Measurements from ENCODE around the gene ADGRG7.
"Not testable (repeated sequence)": the region's sequence is repeated elsewhere in the genome, so short reads cannot be mapped to it uniquely, and the experiment has no call there.

Gene ADGRG7

GRCh38 chr3:100609305-100609704, at the start of gene ADGRG7:
Gene ADGRG7 (plus strand): TSS chr3:100609601. CDS start chr3:100609857, 256 bp downstream.
- peaks cover 38% of the 10 kb centered on the region for H3K27me3 Mint-ChIP-seq
- H3K4me3 Mint-ChIP-seq, result no peak within 1 kb of the TSS
- peaks cover 12% of the 10 kb centered on the region for H3K4me1 Mint-ChIP-seq
- H3K9me3 Mint-ChIP-seq, result no peaks in the 10 kb centered on the region
- H3K27ac Mint-ChIP-seq, result no peak within 1 kb of the TSS
- ATAC-seq, result no peak
- DNase-seq, result no peak

- ATAC-seq (no peak), DNase-seq (no peak)
- no peak overlapping the region for H3K4me3 Mint-ChIP-seq
- H3K4me1 Mint-ChIP-seq, result peaks cover 7% of the 10 kb centered on the region
- H3K27ac Mint-ChIP-seq, result no peak overlapping the region
- H3K27me3 Mint-ChIP-seq, result no peaks in the 10 kb centered on the region
- no peaks in the 10 kb centered on the region for H3K9me3 Mint-ChIP-seq
Measured at GRCh38 chr3:100560426-100560825, 49.0 kb upstream of the ADGRG7 start.

- Mint-ChIP-seq H3K27me3 (no peaks in the 10 kb centered on the region), H3K27ac (no peak overlapping the region), H3K4me3 (no peak overlapping the region), H3K9me3 (no peaks in the 10 kb centered on the region), H3K4me1 (peaks cover 7% of the 10 kb centered on the region)
- DNase-seq, result no peak
- ATAC-seq, result peak; percentile 31
Measured at GRCh38 chr3:100561459-100562158, 47.8 kb upstream of the ADGRG7 start.

DNA sequence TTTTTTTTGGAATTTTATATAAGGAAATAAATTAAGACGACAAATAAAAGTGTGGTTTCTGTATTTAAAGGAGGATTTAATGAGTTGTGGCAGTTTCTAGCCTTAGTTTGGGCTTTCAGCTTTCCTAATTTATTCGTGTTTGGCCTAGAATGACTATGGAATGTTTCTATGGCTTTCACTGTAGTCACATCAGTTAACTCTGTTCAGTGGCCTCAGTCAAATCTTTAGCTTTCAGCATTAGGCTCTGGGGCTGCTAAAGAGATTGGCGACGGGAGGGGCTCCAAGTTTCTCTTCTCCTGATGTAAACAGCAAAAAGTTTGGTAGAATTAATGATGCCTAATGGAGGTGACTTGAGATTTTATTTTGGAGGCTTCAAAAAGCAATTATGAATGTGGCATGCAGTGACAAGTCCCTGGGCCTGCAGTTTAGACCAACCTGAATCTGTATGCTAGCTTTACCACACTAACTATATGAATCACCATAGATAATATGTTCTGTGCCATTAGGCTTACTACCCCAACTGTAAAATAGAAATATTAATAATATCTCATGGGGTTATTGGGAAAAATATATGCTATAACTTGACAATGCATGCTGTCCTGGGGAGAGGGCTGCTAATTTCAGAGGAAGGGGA, 47.1 kb upstream of the ADGRG7 start:
- Mint-ChIP-seq H3K27me3 (no peaks in the 10 kb centered on the region), H3K27ac (peak overlapping the region in 1 of 2 donors; percentile 62)

DNA sequence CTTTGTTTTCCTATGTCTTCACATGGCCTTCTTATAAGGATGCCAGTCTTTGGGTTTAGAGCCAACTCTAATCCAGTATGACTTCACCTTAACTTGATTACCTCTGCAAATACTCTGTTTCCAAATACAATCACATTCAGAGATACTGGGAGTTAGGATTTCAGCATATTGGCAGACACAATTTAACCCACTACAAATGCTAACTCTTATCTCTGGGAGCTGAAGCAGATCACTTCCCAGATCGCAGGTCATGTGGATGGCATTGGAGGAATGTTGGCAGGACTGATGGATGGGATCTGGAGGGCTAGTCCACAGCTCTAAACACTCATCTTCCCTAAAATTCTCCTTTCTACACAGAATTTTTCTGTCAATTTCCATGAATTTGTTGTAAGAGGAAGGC, 46.2 kb upstream of the ADGRG7 start:
- Mint-ChIP-seq H3K4me3 (no peak overlapping the region), H3K27ac (no peak overlapping the region), H3K27me3 (no peaks in the 10 kb centered on the region), H3K4me1 (peaks cover 7% of the 10 kb centered on the region), H3K9me3 (no peaks in the 10 kb centered on the region)
- ATAC-seq (no peak), DNase-seq (no peak)

More for the DNA sequence above, 47.1 kb upstream of the ADGRG7 start:
- Mint-ChIP-seq H3K4me3 (no peak overlapping the region), H3K9me3 (no peaks in the 10 kb centered on the region), H3K4me1 (peaks cover 7% of the 10 kb centered on the region)
- DNase-seq (no peak), ATAC-seq (no peak)

- Mint-ChIP-seq H3K4me3 (no peak overlapping the region), H3K27ac (no peak overlapping the region), H3K27me3 (no peaks in the 10 kb centered on the region), H3K9me3 (no peaks in the 10 kb centered on the region), H3K4me1 (peaks cover 7% of the 10 kb centered on the region)
- ATAC-seq (no peak), DNase-seq (no peak)
Measured at GRCh38 chr3:100563652-100564211, 45.7 kb upstream of the ADGRG7 start.

DNA sequence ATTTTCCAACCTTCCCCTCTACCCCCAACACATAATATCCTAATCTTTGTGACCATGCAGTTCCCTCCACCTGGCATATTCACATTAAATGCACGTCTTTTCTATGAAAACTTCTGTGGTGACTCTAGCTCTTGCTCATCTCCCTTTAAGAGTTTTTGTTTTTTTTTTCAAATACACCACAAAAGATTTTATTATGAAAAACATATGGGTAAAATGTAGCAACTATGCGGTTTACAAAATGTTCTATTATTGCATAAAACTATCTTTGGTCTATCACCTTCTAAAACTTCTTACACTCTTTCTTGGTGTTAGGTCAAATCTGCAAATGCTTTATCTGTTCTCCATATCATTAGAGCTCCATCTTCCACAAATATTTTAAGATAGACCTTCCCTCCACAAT, 38.6 kb upstream of the ADGRG7 start:
- no peaks in the 10 kb centered on the region for H3K4me1 Mint-ChIP-seq
- ATAC-seq, result no peak
- no peak for DNase-seq
- H3K27me3 Mint-ChIP-seq, result peaks cover 7% of the 10 kb centered on the region
- no peak overlapping the region for H3K27ac Mint-ChIP-seq
- no peaks in the 10 kb centered on the region for H3K9me3 Mint-ChIP-seq
- no peak overlapping the region for H3K4me3 Mint-ChIP-seq

DNA sequence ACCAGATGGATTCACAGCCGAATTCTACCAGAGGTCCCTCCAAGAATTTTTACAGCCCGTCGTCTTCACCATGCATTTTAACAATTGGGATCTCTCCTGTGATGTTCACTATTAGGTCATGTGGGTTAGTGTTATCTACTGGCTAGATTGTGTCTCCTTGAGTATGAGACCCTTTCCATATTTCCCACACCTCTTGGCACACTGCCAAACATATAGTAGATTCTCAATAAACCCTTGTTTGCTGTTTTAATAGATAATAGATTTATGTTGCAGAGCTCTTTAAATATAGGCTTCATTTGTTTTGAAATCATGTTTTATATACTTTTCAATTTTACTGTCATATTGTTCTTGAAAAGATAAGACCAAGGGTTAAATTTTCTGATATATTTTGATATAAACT, 34.9 kb upstream of the ADGRG7 start:
- Mint-ChIP-seq H3K9me3 (no peaks in the 10 kb centered on the region), H3K4me1 (no peaks in the 10 kb centered on the region), H3K27me3 (peaks cover 7% of the 10 kb centered on the region)

GRCh38 chr3:100575704-100576103, 33.7 kb upstream of the ADGRG7 start:
- DNase-seq (no peak), ATAC-seq (no peak)
- no peak overlapping the region for H3K4me3 Mint-ChIP-seq
- H3K9me3 Mint-ChIP-seq, result no peaks in the 10 kb centered on the region
- no peaks in the 10 kb centered on the region for H3K4me1 Mint-ChIP-seq
- peaks cover 7% of the 10 kb centered on the region for H3K27me3 Mint-ChIP-seq
- H3K27ac Mint-ChIP-seq, result no peak overlapping the region

More for the DNA sequence above, 34.9 kb upstream of the ADGRG7 start:
- H3K4me3 Mint-ChIP-seq, result no peak overlapping the region
- no peak overlapping the region for H3K27ac Mint-ChIP-seq
- no peak for ATAC-seq
- DNase-seq, result no peak

DNA sequence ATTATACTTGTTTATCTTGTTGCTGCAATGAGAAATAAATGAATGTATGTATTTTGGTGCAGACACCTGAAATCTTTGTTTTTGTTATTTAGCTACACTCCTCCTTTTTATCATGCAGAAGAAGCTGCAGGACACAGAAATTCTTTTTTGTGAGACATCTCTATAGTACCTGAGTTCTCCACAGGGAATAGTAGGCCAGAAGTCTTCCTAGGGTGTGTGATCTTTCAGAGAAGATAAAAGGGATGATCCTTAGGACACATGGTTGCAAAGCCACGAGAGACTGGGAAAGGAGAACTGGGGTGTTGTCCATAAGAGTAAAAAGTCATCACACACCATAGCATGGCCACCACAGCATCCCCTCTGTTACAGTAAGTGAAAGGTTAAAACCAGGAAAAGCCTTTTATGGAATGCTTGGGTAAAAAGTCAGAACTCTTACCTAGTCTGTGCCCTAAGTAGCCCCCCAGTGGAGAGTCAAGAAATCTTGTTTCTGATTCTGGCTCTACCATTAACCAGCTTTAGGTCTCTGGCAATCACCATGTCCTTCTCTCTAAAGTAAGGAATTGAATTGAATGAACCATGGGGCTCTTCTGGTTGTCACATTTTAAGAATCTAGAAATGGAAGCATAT, 31.9 kb upstream of the ADGRG7 start:
- H3K27ac Mint-ChIP-seq, result no peak overlapping the region
- H3K9me3 Mint-ChIP-seq, result no peaks in the 10 kb centered on the region
- no peaks in the 10 kb centered on the region for H3K4me1 Mint-ChIP-seq
- ATAC-seq (no peak), DNase-seq (no peak)
- peaks cover 7% of the 10 kb centered on the region for H3K27me3 Mint-ChIP-seq
- no peak overlapping the region for H3K4me3 Mint-ChIP-seq

GRCh38 chr3:100578646-100579045, 30.8 kb upstream of the ADGRG7 start:
- Mint-ChIP-seq H3K4me1 (no peaks in the 10 kb centered on the region), H3K9me3 (no peaks in the 10 kb centered on the region), H3K27ac (no peak overlapping the region), H3K27me3 (peaks cover 7% of the 10 kb centered on the region), H3K4me3 (no peak overlapping the region)
- DNase-seq, result no peak
- no peak for ATAC-seq

- no peaks in the 10 kb centered on the region for H3K27me3 Mint-ChIP-seq
Measured at GRCh38 chr3:100580147-100580546, 29.3 kb upstream of the ADGRG7 start.

DNA sequence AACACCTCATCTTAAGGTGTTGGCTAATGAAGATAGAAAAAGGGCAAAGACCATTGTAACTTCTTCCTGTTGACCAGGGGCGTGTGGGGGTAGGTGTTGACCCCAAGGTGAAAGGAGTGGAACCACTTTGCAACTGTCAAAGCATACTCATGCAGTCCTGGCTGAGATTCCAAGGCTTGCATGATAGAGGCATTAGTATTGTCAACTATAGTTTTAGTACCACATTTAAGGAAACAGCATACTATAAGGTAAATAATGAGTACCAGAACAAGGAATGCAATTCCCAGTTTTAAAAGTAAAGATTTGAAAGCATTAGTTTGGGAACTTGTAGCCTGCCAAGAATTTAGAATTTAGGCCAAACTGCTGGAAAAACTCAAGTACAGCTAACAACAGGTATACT, 27.8 kb upstream of the ADGRG7 start:
- H3K4me1 Mint-ChIP-seq, result no peaks in the 10 kb centered on the region
- DNase-seq (no peak), ATAC-seq (no peak)
- H3K27me3 Mint-ChIP-seq, result no peaks in the 10 kb centered on the region
- no peaks in the 10 kb centered on the region for H3K9me3 Mint-ChIP-seq
- H3K27ac Mint-ChIP-seq, result no peak overlapping the region
- H3K4me3 Mint-ChIP-seq, result no peak overlapping the region

More at GRCh38 chr3:100580147-100580546, 29.3 kb upstream of the ADGRG7 start:
- no peaks in the 10 kb centered on the region for H3K4me1 Mint-ChIP-seq
- no peak overlapping the region for H3K27ac Mint-ChIP-seq
- no peak for DNase-seq
- no peak overlapping the region for H3K4me3 Mint-ChIP-seq
- H3K9me3 Mint-ChIP-seq, result no peaks in the 10 kb centered on the region
- no peak for ATAC-seq

DNA sequence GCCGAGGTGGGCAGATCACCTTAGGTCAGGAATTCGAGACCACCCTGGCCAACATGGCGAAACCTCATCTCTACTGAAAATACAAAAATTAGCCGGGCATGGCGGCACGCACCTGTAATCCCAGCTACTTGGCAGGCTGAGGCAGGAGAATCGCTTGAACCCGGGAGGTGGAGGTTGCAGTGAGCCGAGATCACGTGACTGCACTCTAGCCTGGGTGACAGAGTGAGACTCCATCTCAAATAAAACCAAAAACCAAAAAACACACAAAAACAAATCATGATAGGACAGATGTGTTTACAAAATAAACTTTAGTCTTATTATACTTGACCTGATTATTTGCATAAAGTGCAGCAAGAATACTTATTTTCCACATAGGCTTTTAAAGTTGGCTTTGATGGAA, 27.2 kb upstream of the ADGRG7 start:
- not testable (repeated sequence) for ATAC-seq, H3K4me3 Mint-ChIP-seq, DNase-seq, H3K27ac Mint-ChIP-seq, H3K27me3 Mint-ChIP-seq, H3K9me3 Mint-ChIP-seq, H3K4me1 Mint-ChIP-seq

GRCh38 chr3:100584101-100584660, 25.2 kb upstream of the ADGRG7 start:
- ATAC-seq (no peak), DNase-seq (no peak)
- Mint-ChIP-seq H3K4me1 (no peaks in the 10 kb centered on the region), H3K27me3 (no peaks in the 10 kb centered on the region), H3K9me3 (no peaks in the 10 kb centered on the region), H3K27ac (no peak overlapping the region), H3K4me3 (no peak overlapping the region)

- no peaks in the 10 kb centered on the region for H3K9me3 Mint-ChIP-seq
- no peak for DNase-seq
- peak; percentile 50 for ATAC-seq
- no peaks in the 10 kb centered on the region for H3K27me3 Mint-ChIP-seq
- no peak overlapping the region for H3K4me3 Mint-ChIP-seq
- H3K27ac Mint-ChIP-seq, result no peak overlapping the region
- no peaks in the 10 kb centered on the region for H3K4me1 Mint-ChIP-seq
Measured at GRCh38 chr3:100586832-100587231, 22.6 kb upstream of the ADGRG7 start.

Measured in stimulated activated naive CD8-positive, alpha-beta T cell treated with anti-CD3 and anti-CD28 coated beads, Interleukin-15, amount 100 ng/mL, for 72 hours (primary cell).